Urinary bladder (tissue), 4 donors: ENCODE results near the gene MIPOL1. TPM values are rescaled to one million over a fixed set of nuclear protein-coding genes. Genes with fewer than 3 reads are reported as not detected.

Experiments
- DNase-seq: peaks from one replicate; pipeline ENCODE4 v3.0.0-alpha.2; 2015; ENCODE audit errors: extremely low spot score
- H3K27ac ChIP-seq: one replicate; pipeline ENCODE4 v1.5.1; 2013; ENCODE audit warnings: low read depth, mild to moderate bottlenecking, moderate library complexity
- H3K36me3 ChIP-seq: one replicate; pipeline ENCODE4 v1.6.1; 2013; ENCODE audit warnings: mild to moderate bottlenecking, moderate library complexity; ENCODE audit not compliant: insufficient read depth
- H3K4me1 ChIP-seq: one replicate; pipeline ENCODE4 v1.6.1; 2013; ENCODE audit warnings: mild to moderate bottlenecking, moderate library complexity; ENCODE audit not compliant: insufficient read depth
- H3K4me3 ChIP-seq: one replicate; pipeline ENCODE4 v1.5.1; 2013; ENCODE audit warnings: low read depth, low read length
- WGBS: extraction: QIAGEN DNeasy Blood & Tissue Kit; methylation state at CpG from one replicate; pipeline ENCODE4 v1.1.7; 2013; 5-methylcytosine and 5-hydroxymethylcytosine counted together
- polyA plus RNA-seq: library from polyadenylated mRNA; stranded (reverse); fragments of 200-250 nt; gene quantifications from one replicate; pipeline ENCODE4 v1.2.3, GENCODE V29; 2013
- total RNA-seq: library from RNA; depleted of rRNA; stranded (reverse); fragments of >200 nt; gene quantifications from one replicate; pipeline ENCODE4 v1.2.3, GENCODE V29; 2014
- donor health status: healthy with polysubstance abuse.
- donor health status: healthy.

MIPOL1 gene
- total and polyA plus RNA-seq, 2 donors, result 5.6 to 48.4 TPM

DNA sequence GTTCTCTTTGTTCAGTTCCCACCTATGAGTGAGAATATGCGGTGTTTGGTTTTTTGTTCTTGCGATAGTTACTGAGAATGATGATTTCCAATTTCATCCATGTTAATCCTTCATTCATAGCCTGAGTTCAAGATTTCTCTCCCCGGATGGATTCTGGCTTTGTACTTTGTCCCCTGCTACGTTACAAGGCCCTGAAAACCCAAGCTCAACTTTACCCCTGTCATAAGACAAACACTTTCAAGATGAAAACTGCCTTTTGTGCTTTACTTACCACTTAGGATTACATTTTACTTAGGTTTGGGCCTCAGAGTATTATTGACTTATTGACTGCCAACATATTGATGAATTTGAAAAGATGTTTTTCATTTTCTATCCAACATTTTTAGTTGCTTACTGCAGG is 361.0 kb downstream of the MIPOL1 start:
- DNase-seq, result no peak
- Histone ChIP-seq H3K36me3 (no peaks in the 10 kb centered on the region), H3K4me1 (no peaks in the 10 kb centered on the region), H3K27ac (no peak overlapping the region), H3K4me3 (no peak overlapping the region)
- 93% methylated on average over 4 of the region's 4 CpGs for WGBS

DNA sequence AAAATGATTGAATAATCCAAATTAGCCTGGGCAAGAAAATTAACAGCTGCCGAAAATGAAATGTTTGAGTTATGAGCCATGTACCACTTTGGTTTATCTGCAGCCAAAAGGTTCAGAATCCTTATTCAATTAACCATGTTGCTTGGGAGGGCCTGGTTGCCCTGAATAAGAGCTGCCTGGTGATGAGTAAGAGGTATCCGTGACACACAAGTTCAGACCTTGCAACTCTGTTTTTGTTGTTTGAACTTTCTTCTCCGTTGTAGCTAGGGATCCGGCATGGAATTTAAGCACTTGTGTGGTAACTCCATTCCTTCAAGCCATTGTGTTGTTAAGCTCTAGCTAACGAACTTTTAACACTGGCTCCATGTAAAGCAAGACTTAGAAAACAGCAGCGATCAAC is 361.6 kb downstream of the MIPOL1 start:
- Histone ChIP-seq H3K4me1 (no peaks in the 10 kb centered on the region), H3K27ac (no peak overlapping the region), H3K4me3 (no peak overlapping the region), H3K36me3 (no peaks in the 10 kb centered on the region)
- WGBS, result 81% methylated on average over 6 of the region's 6 CpGs
- DNase-seq, result no peak

DNA sequence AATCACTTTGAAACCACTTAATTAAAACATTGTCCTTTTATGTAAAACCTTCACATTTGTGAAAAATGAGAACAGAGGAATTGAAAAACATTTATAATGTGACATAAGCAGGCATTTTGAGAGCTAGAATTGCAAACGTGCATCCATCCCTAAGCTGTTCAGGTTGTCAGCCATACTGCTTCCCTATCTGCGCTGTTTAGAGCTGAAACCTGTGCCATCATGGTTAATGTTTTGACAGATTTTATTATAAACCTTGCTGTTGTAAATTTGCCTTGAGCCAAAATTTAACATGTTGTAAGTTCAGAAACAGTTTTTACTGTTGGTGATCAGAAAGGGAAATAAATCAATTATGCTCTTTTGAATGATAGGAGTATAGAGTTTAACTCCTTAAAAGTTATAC is 365.5 kb downstream of the MIPOL1 start:
- no peaks in the 10 kb centered on the region for H3K36me3 ChIP-seq
- no peak overlapping the region for H3K4me3 ChIP-seq
- no peaks in the 10 kb centered on the region for H3K4me1 ChIP-seq
- 73% methylated on average over 2 of the region's 2 CpGs for WGBS
- no peak overlapping the region for H3K27ac ChIP-seq
- no peak for DNase-seq

- no peak overlapping the region for H3K4me3 ChIP-seq
- H3K27ac ChIP-seq, result no peak overlapping the region
- H3K4me1 ChIP-seq, result no peaks in the 10 kb centered on the region
- no peaks in the 10 kb centered on the region for H3K36me3 ChIP-seq
- DNase-seq, result no peak
- 80% methylated on average over 1 of the region's 1 CpG for WGBS
These were observed 367.8 kb downstream of the MIPOL1 start for GRCh38 chr14:37565550-37565949.

GRCh38 chr14:37566811-37567371 is 369.2 kb downstream of the MIPOL1 start:
- H3K4me1 ChIP-seq, result no peaks in the 10 kb centered on the region
- no peak overlapping the region for H3K27ac ChIP-seq
- no peak overlapping the region for H3K4me3 ChIP-seq
- WGBS, result 20% methylated on average over 3 of the region's 3 CpGs
- no peak for DNase-seq
- H3K36me3 ChIP-seq, result no peaks in the 10 kb centered on the region

GRCh38 chr14:37569729-37570128 is 372.0 kb downstream of the MIPOL1 start:
- no peaks in the 10 kb centered on the region for H3K36me3 ChIP-seq
- DNase-seq, result no peak
- WGBS, result 80% methylated on average over 7 of the region's 7 CpGs
- no peaks in the 10 kb centered on the region for H3K4me1 ChIP-seq
- no peak overlapping the region for H3K27ac ChIP-seq
- no peak overlapping the region for H3K4me3 ChIP-seq

DNA sequence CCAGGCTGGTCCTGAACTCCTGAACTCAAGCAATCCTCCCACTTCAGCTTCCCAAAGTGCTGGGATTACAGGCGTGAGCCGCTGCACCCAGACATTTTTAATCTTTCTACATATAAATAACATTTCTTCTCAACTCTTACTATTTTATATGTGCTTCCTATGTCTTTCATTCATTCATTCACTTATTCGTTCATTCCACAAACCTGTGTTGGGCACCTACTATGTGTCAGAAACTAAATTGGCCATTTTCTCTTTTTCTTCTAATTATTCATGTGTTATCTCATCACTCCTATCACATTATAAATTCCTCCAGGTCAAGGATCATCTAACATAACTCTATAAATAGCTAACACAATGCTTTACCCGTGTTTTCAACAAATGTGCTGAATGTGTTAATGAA is 373.7 kb downstream of the MIPOL1 start:
- H3K4me3 ChIP-seq, result no peak overlapping the region
- no peak overlapping the region for H3K27ac ChIP-seq
- 92% methylated on average over 4 of the region's 4 CpGs for WGBS
- H3K4me1 ChIP-seq, result no peaks in the 10 kb centered on the region
- H3K36me3 ChIP-seq, result no peaks in the 10 kb centered on the region
- no peak for DNase-seq

GRCh38 chr14:37573356-37573755 is 375.6 kb downstream of the MIPOL1 start:
- no peaks in the 10 kb centered on the region for H3K36me3 ChIP-seq
- no peak overlapping the region for H3K27ac ChIP-seq
- WGBS, result 70% methylated on average over 2 of the region's 2 CpGs
- no peak overlapping the region for H3K4me3 ChIP-seq
- DNase-seq, result no peak
- no peaks in the 10 kb centered on the region for H3K4me1 ChIP-seq

DNA sequence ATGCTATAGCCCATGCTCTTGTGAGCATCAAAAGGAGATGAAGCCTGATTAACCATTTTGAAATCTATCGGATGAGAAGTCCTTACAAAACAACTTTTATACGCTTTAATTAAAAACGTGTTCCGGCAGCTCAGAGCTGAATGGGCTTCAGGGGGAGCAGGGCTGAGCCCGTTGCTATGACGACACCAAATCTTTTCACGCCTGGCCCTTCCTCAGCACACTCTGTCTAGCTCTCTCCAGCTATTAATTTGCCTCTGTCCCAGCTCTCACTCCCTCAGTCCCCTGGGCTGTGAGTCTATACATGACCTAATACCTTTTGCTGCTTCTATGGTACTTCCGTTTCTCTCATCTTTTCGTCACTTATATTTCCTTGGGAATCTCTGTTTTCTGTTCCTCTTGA is 381.5 kb downstream of the MIPOL1 start:
- 22% methylated on average over 9 of the region's 9 CpGs for WGBS
- no peak for DNase-seq
- Histone ChIP-seq H3K36me3 (no peaks in the 10 kb centered on the region), H3K4me3 (no peak overlapping the region), H3K27ac (no peak overlapping the region), H3K4me1 (no peaks in the 10 kb centered on the region)

DNA sequence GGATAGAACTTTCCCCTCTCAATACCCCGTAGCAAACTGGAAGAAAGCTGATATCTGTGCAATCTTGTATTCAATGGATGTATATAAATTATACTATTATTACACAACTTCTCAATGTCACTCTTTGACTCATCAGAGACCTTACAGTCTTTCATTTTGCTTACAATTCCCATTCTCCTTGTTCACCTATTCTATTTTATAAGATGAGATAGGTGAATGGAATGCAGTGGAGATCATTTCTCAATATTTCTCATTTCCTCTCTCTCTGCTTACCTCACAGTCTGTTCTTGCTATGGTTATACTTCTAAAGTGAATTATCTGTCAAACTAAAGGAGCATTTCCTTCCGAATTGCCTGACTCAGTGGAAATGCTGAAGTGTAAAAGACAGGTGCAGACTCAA is 382.4 kb downstream of the MIPOL1 start:
- Histone ChIP-seq H3K36me3 (no peaks in the 10 kb centered on the region), H3K4me1 (no peaks in the 10 kb centered on the region), H3K4me3 (no peak overlapping the region), H3K27ac (no peak overlapping the region)
- 71% methylated on average over 2 of the region's 2 CpGs for WGBS
- DNase-seq, result no peak

GRCh38 chr14:37583358-37584210 is 385.8 kb downstream of the MIPOL1 start:
- H3K4me3 ChIP-seq, result peak overlapping the region; percentile 13
- H3K4me1 ChIP-seq, result no peaks in the 10 kb centered on the region
- H3K36me3 ChIP-seq, result no peaks in the 10 kb centered on the region
- 4% methylated on average over 67 of the region's 67 CpGs for WGBS
- no peak for DNase-seq
- H3K27ac ChIP-seq, result peak overlapping the region; percentile 84

GRCh38 chr14:37584211-37585100 is 386.7 kb downstream of the MIPOL1 start:
- Histone ChIP-seq H3K27ac (peak overlapping the region; percentile 81), H3K4me1 (no peaks in the 10 kb centered on the region), H3K4me3 (no peak overlapping the region), H3K36me3 (no peaks in the 10 kb centered on the region)
- DNase-seq, result no peak
- 5% methylated on average over 62 of the region's 62 CpGs for WGBS

DNA sequence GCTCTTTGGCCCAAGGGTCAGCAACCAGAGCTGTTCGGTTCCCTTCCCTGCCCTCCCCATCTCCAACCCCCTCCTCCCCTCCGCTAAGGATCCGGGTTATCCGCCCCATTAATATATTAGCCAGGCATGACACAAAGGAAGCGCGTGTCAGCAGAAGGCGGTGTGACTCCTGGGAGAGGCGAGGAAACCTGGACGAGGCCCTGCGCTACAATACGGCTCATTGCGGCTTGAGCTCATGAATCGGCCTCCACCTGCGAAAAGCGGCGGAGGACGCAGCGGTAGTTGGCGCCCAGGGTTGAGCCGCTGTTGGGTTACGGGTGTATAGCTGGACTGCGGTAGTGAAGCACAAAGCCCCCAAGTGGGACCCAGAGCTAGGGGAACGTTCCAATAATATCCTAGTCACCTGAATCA is 387.4 kb downstream of the MIPOL1 start:
- no peak for DNase-seq
- no peaks in the 10 kb centered on the region for H3K4me1 ChIP-seq
- no peak overlapping the region for H3K4me3 ChIP-seq
- 6% methylated on average over 23 of the region's 23 CpGs for WGBS
- H3K27ac ChIP-seq, result peak overlapping the region; percentile 81
- H3K36me3 ChIP-seq, result no peaks in the 10 kb centered on the region
